ELR (cell line): ENCODE measurements around the gene SH3PXD2A.
"Not testable (repeated sequence)": the region's sequence is repeated elsewhere in the genome, so short reads cannot be mapped to it uniquely, and the experiment has no call there.

ENCODE experiments used
- DNase-seq: peaks from one replicate; pipeline ENCODE4 v3.0.0-alpha.2; 2015; ENCODE audit warnings: low read depth

Gene SH3PXD2A

GRCh38 chr10:103765168-103765567, 90.2 kb downstream of the SH3PXD2A start:
- DNase-seq, result peak; percentile 98

GRCh38 chr10:103764296-103765088, 90.9 kb downstream of the SH3PXD2A start:
- no peak for DNase-seq

DNA sequence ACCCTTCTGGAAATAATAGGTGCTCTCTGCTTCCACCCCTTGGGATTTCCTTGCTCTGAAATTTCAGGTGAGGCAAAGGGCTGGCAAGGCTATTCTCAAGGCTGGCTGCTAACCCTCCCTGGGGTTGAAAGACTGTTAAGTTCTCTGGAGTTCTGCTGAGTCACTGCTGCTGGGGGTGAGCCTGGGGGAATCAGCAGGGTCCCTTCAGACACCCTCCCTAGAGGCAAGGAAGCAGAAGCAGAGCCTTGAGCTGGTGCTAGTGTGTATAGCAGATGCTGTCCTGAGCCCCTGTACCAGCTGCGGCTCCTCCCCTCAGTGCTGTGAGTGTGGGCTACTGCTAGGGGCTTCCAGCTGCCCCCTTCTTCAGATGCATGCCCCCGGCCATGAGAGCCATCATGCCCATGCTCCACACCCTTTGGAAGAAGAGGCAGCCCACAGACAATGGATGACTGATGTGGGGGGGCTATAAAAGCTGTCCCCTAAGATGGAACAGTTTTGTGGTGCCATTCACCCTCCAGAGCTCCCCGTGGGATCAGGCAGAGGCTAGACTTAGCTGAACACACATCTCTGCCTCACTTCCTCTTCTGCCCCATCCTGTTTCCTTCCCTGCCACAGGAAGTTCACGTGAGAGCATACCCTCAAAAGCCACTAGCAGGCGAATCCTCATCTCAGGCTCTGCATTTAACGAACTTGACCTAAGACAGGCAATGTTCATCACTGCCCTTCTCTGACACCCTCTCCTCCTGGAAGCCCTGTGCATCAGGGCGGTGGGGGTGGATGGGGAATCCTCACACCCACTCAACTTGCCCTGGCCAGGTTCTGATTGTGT, 91.8 kb downstream of the SH3PXD2A start:
- peak; percentile 82 for DNase-seq

DNA sequence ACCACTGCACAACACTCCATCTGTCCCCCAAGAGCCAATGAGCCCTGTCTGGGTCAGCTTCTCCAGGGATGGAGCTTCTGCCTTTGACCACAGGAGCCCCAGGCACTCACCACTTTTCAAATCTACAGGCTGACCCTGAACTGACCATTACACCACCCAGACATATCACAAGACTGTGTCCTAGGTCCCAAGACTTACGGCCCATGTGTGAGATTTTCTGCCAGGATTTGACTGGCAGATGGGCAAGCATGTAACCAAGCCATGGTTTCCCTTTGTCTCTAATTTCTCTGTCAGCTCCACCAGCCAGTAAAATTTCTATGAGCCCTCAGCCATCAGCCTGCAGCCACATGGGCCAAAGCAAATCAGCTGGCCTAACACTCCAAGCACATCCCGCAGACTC, 92.5 kb downstream of the SH3PXD2A start:
- no peak for DNase-seq

GRCh38 chr10:103762162-103762561, 93.2 kb downstream of the SH3PXD2A start:
- DNase-seq, result no peak

GRCh38 chr10:103761075-103761920, 94.1 kb downstream of the SH3PXD2A start:
- no peak for DNase-seq

- not testable (repeated sequence) for DNase-seq
These were observed 95.1 kb downstream of the SH3PXD2A start for GRCh38 chr10:103760233-103760632.

DNA sequence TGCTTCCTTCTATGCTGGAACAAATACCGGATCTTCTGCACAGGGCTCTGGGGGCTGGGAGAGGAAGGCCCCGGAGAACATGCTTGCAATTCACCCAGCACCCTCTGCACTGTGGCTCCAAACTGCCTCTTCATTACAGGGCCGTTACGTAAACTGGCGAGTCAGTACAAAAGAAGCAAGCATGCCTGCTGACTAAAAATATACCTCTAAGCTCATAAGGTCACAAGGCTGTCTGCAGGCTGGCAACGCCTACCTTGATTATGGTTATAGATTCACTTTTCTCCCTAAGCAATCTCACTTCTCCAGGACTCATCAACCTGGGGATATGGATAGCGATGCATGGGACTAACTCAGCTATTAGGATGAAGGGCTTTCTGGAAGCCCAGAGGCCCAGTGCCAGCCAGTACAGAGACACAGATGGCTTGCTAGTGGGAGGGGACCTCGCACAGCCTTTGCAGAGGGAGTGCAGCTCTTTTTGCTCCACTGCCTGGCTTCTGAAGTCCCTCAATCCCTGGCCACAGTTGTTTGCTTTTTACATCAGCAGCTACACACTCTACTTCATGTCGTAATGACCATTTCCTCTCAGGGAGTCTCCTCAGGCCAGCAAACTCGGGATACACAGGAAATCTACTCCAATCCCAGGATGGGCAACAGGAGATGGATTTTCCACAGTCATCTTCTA, 96.1 kb downstream of the SH3PXD2A start:
- DNase-seq, result peak; percentile 83

DNA sequence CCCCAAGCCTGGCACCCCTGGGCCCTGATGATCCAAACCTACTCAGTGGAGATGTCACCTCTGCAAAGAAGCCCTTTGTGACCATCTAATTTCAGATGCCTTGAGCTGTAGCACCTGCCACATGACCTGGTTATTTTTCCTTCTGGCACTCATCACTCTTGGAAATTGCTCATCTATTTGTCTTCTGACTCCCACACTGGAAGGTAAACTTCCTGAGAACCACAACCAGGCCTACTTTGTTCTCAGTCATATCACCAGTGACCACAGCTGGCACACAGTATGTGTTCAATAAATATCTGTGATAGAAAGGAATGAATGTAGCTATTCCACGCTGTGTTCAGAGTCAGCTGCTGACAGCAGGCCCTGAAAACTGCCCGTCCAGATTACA, 97.1 kb downstream of the SH3PXD2A start:
- peak; percentile 80 for DNase-seq

DNA sequence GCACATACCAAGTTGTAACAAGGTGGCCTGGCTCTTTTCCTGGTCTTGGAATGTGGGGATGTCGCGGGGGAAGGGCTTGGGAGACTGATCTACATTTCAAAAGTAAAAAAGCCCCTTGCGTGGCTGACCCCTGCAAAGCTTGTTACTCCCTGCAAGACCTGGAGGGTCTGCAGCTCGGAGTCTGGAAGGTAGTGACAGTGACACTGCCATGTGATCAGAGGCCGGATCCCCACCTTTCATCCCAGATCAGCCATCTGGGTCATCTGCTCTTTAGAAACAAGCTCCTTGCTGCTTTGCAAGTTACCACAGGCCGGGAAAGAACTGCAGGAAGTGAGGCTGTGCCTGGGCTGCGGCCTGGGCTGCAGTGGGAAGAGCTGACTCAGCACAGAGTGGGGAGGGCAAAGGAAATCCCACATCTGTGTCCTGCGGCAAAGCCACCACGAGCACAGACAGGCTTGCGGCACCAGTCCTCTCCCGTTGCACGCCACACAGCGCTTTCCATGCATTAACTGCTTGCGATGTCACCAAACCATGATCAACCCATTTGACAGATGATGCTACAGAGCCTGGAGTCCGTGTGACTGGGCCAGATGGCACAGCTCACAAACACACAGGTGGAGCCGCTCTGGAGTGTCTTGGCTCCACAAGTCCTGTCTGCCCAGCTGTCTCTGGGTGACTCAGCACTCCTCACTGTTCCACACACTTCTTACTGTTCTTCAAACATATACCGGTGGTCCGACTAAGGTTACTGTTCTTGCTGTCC, 97.7 kb downstream of the SH3PXD2A start:
- peak; percentile 83 for DNase-seq

DNA sequence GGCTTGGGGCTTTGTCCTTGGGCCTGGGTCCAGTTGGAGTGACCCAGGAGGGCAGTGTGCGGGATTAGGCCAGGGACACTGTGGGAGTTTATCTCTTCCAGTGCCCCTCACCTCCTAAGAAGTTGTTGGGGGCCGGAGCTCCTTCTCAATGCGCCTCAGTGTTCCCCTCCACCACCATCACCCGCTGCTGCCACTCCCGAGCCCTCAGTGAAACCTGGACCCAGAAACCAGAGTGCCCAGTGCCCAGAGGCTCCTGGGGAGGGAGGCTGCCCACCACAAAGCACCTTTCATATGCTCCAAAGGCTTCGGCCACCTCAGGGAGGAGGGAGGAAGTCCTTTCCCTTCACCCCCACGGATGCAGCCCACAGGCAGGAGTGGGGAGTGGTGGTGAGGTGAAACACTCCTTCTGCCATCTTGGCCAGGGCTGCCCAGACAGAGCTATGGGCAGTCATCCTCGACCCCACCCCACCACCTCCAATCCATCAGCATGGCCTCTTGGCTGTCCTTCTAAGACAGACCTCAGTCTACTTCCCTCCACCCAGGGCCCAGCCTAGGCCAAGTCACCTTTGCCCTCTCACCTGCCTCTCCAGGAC, 99.0 kb downstream of the SH3PXD2A start:
- DNase-seq, result no peak

DNA sequence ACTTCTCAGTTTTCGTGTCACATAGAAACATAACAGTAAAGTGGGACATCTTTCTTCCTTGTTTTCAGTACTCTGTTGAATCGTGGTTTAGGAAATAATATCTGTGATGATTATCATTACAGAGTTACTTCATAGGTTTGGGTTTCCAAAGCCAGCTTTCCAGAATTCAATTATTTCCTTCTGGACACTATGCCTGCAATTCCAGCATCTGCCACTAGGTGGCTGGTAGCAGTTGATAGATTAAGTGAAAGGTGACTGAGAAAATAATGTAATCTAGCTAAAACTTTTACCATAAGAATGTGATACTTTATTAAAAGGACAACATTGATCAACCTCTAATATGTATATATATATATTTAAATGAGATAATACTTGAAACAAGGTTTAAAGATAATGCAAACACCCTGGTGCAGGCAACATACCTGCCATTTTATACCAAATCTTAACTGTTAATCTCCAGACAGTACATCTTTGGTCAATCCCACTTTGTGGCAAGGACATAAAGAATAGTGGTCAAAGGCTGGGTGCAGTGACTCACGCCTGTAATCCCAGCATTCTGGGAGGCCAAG, 102.6 kb downstream of the SH3PXD2A start:
- DNase-seq, result peak; percentile 37

GRCh38 chr10:103751667-103752290, 103.6 kb downstream of the SH3PXD2A start:
- DNase-seq, result no peak

DNA sequence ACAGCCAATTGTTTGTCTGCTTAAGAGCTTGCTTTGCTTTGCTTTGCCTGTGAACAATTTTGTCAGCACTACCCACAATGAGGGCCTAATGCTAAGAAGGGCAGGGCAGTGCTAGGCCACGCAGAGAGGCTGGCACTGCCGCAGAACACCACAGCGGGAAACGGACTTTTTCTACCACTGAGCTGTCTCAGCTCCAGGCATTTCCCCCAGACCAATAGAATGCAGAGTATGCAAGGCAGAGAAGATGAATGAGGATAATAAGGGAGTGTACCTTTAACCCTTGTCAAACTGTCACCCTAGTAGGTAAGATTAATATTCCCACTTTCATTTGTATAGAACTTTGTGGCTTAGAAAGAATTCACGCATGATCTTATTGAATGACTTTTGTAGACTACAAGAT, 104.5 kb downstream of the SH3PXD2A start:
- DNase-seq, result no peak

GRCh38 chr10:103749779-103750178, 105.6 kb downstream of the SH3PXD2A start:
- no peak for DNase-seq

DNA sequence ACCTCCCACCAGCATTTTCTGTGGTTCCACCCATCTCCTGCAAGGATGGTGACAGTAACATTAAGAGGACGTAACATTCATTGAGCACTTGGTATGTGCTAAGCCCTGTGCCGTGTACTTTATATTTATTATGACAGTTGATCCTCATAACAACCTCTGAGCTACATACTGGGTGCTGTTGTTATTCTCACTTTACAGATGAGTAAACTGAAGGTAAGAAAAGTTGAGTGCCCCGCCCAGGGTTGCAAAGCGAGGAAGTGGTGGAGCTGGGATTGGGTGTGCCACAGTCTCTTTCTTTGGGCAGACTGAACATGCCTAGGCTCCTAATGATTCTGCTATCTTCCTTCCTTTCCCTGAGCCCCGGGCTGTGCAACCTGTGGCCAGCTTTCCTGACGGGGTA, 107.4 kb downstream of the SH3PXD2A start:
- no peak for DNase-seq

- no peak for DNase-seq
These were observed 108.0 kb downstream of the SH3PXD2A start for GRCh38 chr10:103747193-103747865.

- DNase-seq, result no peak
These were observed 108.8 kb downstream of the SH3PXD2A start for GRCh38 chr10:103746598-103746997.
